GM23338 (cell line): ENCODE data around the gene NETO2. TPM values are rescaled to one million over a fixed set of nuclear protein-coding genes. Genes with fewer than 3 reads are reported as not detected.

Experiments used
- ATAC-seq: fragments of 200-7000 bp; cut with Tn5 transposase; 3 replicates; pipeline ENCODE4 v1.9.1; 2020
- DNase-seq: peaks from one replicate; pipeline ENCODE4 v3.0.0-alpha.2; 2015; ENCODE audit warnings: low spot score
- H2AFZ ChIP-seq: fragments of 200-600 bp; sonication (generic); 2 replicates; pipeline ENCODE4 v1.8.0; 2016; ENCODE audit warnings: antibody characterized with exemption, mild to moderate bottlenecking, moderate library complexity
- H3F3A ChIP-seq: fragments of 200-600 bp; sonication (generic); replicated peaks from 2 replicates; pipeline ENCODE4 v1.8.0; 2017; ENCODE audit warnings: antibody characterized with exemption, mixed run types, low read depth
- H3K27ac ChIP-seq: fragments of 200-600 bp; sonication (generic); 2 replicates; pipeline ENCODE4 v1.6.1; 2016; ENCODE audit warnings: low read depth
- H3K27me3 ChIP-seq: fragments of 200-600 bp; sonication (generic); 2 replicates; pipeline ENCODE4 v1.8.0; 2016; ENCODE audit warnings: mild to moderate bottlenecking, mixed run types, moderate library complexity; ENCODE audit not compliant: insufficient read depth
- H3K36me3 ChIP-seq: fragments of 200-600 bp; sonication (generic); 2 replicates; pipeline ENCODE4 v1.8.0; 2016; ENCODE audit warnings: mild to moderate bottlenecking; ENCODE audit not compliant: insufficient read depth
- H3K4me1 ChIP-seq: fragments of 200-600 bp; sonication (generic); 2 replicates; pipeline ENCODE4 v1.8.0; 2016; ENCODE audit warnings: mild to moderate bottlenecking, moderate library complexity; ENCODE audit not compliant: insufficient read depth
- H3K4me2 ChIP-seq: fragments of 200-600 bp; sonication (generic); 2 replicates; pipeline ENCODE4 v1.7.1; 2017; ENCODE audit warnings: mixed run types
- H3K4me3 ChIP-seq: fragments of 200-600 bp; sonication (generic); 2 replicates; pipeline ENCODE4 v1.6.1; 2016; ENCODE audit warnings: mixed run types
- H3K79me2 ChIP-seq: fragments of 200-600 bp; sonication (generic); replicated peaks from 2 replicates; pipeline ENCODE4 v1.8.0; 2017; ENCODE audit warnings: mild to moderate bottlenecking; ENCODE audit not compliant: insufficient read depth
- H3K9me2 ChIP-seq: fragments of 200-600 bp; sonication (generic); 2 replicates; pipeline ENCODE4 v1.8.0; 2017; ENCODE audit not compliant: insufficient read depth
- H4K20me1 ChIP-seq: fragments of 200-600 bp; sonication (generic); replicated peaks from 2 replicates; pipeline ENCODE4 v1.8.0; 2017; ENCODE audit warnings: mild to moderate bottlenecking; ENCODE audit not compliant: insufficient read depth
- H3K27ac Mint-ChIP-seq: 2 replicates; pipeline ENCODE4 v1.8.0; 2020; ENCODE audit warnings: inconsistent platforms, mild to moderate bottlenecking, moderate library complexity, mixed read lengths
- H3K27me3 Mint-ChIP-seq: 3 replicates; pipeline ENCODE4 v1.8.0; 2022; ENCODE audit warnings: low read depth, mild to moderate bottlenecking, moderate library complexity, mixed read lengths, inconsistent platforms; ENCODE audit not compliant: insufficient read depth, poor library complexity
- H3K36me3 Mint-ChIP-seq: 3 replicates; pipeline ENCODE4 v1.8.0; 2021; ENCODE audit warnings: low read depth, mild to moderate bottlenecking, inconsistent platforms, moderate library complexity, mixed read lengths
- H3K4me1 Mint-ChIP-seq: 3 replicates; pipeline ENCODE4 v1.8.0; 2020; ENCODE audit warnings: mild to moderate bottlenecking, inconsistent platforms, mixed read lengths
- H3K4me3 Mint-ChIP-seq: 3 replicates; pipeline ENCODE4 v1.8.0; 2021; ENCODE audit warnings: moderate library complexity, mild to moderate bottlenecking, inconsistent platforms, mixed read lengths
- H3K9me3 Mint-ChIP-seq: 3 replicates; pipeline ENCODE4 v1.8.0; 2020; ENCODE audit warnings: moderate library complexity, mild to moderate bottlenecking, inconsistent platforms, mixed read lengths
- EZH2 ChIP-seq: fragments of 200-600 bp; sonication (generic); IDR thresholded peaks from one replicate; pipeline ENCODE4 v1.8.0; 2017; ENCODE audit warnings: antibody characterized with exemption, mild to moderate bottlenecking, low read depth; ENCODE audit not compliant: unreplicated experiment
- EZH2phosphoT487 ChIP-seq: fragments of 200-600 bp; sonication (generic); IDR thresholded peaks from one replicate; pipeline ENCODE4 v1.8.1; 2018; ENCODE audit warnings: antibody characterized with exemption; ENCODE audit not compliant: unreplicated experiment
- JUNB ChIP-seq: IDR thresholded peaks from one replicate; pipeline ENCODE4 v1.6.1; 2016; ENCODE audit warnings: antibody characterized with exemption; ENCODE audit not compliant: unreplicated experiment
- POLR2AphosphoS5 ChIP-seq: IDR thresholded peaks from 2 replicates; pipeline ENCODE4 v1.6.1; 2016; ENCODE audit warnings: antibody characterized with exemption, low read depth
- ZNF331 ChIP-seq: fragments of 250-450 bp; sonication (Bioruptor Pico); IDR thresholded peaks from 2 replicates; pipeline ENCODE4 v1.5.0; 2020; ENCODE audit warnings: low read depth, mild to moderate bottlenecking, moderate library complexity
- polyA plus RNA-seq: library from polyadenylated mRNA; unstranded; fragments of >200 nt; fragmentation: Nextera tagmentation; extraction: Ambion mirVana; gene quantifications from 2 replicates; pipeline ENCODE4 v1.2.1, GENCODE V29; 2016
- total RNA-seq: library from RNA; depleted of rRNA; stranded (reverse); fragments of >200 nt; shearing (Covaris generic); gene quantifications from 2 replicates; pipeline ENCODE4 v1.2.3, GENCODE V29; 2014
- TF ChIP-seq, protein P1 (sequence below): fragments of 250-450 bp; sonication (Bioruptor Pico); IDR thresholded peaks from 2 replicates; pipeline ENCODE4 v1.5.0; 2020; ENCODE audit warnings: mild to moderate bottlenecking, moderate library complexity
- TF ChIP-seq, protein P2 (sequence below): IDR thresholded peaks from one replicate; pipeline ENCODE4 v1.6.1; 2018; ENCODE audit warnings: antibody characterized with exemption; ENCODE audit not compliant: unreplicated experiment

The NETO2 gene
- total and polyA plus RNA-seq, 2 experiments from 2014 or later, result 6.6 to 10.6 TPM

- TF ChIP-seq, protein P1, sequence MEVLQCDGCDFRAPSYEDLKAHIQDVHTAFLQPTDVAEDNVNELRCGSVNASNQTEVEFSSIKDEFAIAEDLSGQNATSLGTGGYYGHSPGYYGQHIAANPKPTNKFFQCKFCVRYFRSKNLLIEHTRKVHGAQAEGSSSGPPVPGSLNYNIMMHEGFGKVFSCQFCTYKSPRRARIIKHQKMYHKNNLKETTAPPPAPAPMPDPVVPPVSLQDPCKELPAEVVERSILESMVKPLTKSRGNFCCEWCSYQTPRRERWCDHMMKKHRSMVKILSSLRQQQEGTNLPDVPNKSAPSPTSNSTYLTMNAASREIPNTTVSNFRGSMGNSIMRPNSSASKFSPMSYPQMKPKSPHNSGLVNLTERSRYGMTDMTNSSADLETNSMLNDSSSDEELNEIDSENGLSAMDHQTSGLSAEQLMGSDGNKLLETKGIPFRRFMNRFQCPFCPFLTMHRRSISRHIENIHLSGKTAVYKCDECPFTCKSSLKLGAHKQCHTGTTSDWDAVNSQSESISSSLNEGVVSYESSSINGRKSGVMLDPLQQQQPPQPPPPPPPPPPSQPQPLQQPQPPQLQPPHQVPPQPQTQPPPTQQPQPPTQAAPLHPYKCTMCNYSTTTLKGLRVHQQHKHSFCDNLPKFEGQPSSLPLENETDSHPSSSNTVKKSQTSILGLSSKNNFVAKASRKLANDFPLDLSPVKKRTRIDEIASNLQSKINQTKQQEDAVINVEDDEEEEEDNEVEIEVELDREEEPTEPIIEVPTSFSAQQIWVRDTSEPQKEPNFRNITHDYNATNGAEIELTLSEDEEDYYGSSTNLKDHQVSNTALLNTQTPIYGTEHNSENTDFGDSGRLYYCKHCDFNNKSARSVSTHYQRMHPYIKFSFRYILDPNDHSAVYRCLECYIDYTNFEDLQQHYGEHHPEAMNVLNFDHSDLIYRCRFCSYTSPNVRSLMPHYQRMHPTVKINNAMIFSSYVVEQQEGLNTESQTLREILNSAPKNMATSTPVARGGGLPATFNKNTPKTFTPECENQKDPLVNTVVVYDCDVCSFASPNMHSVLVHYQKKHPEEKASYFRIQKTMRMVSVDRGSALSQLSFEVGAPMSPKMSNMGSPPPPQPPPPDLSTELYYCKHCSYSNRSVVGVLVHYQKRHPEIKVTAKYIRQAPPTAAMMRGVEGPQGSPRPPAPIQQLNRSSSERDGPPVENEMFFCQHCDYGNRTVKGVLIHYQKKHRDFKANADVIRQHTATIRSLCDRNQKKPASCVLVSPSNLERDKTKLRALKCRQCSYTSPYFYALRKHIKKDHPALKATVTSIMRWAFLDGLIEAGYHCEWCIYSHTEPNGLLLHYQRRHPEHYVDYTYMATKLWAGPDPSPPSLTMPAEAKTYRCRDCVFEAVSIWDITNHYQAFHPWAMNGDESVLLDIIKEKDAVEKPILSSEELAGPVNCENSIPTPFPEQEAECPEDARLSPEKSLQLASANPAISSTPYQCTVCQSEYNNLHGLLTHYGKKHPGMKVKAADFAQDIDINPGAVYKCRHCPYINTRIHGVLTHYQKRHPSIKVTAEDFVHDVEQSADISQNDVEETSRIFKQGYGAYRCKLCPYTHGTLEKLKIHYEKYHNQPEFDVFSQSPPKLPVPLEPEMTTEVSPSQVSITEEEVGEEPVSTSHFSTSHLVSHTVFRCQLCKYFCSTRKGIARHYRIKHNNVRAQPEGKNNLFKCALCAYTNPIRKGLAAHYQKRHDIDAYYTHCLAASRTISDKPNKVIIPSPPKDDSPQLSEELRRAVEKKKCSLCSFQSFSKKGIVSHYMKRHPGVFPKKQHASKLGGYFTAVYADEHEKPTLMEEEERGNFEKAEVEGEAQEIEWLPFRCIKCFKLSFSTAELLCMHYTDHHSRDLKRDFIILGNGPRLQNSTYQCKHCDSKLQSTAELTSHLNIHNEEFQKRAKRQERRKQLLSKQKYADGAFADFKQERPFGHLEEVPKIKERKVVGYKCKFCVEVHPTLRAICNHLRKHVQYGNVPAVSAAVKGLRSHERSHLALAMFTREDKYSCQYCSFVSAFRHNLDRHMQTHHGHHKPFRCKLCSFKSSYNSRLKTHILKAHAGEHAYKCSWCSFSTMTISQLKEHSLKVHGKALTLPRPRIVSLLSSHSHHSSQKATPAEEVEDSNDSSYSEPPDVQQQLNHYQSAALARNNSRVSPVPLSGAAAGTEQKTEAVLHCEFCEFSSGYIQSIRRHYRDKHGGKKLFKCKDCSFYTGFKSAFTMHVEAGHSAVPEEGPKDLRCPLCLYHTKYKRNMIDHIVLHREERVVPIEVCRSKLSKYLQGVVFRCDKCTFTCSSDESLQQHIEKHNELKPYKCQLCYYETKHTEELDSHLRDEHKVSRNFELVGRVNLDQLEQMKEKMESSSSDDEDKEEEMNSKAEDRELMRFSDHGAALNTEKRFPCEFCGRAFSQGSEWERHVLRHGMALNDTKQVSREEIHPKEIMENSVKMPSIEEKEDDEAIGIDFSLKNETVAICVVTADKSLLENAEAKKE (CRISPR knock-in tag), result no peak
Measured at GRCh38 chr16:47127541-47127940, 16.2 kb downstream of the NETO2 start (continued).

DNA sequence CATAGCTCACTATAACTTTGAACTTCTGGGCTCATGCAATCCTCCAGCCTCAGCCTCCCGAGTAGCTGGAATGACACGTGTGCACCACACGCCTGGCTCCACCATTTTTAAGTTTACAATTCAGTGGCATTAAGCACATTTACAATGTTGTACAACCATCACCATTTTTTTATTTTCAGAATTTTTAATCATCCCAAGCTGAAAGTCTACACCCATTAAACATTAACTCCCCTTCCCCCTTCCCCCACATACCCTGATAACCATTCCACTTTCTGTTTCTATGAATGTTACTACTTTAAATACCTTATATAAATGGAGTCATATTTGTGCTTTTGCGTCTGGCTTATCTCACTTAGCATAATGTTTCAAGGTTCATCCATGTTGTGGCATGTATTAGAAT, 18.0 kb downstream of the NETO2 start:
- Mint-ChIP-seq H3K4me1 (peaks cover 11% of the 10 kb centered on the region), H3K4me3 (no peak overlapping the region), H3K9me3 (no peaks in the 10 kb centered on the region), H3K27ac (no peak overlapping the region), H3K27me3 (peaks cover 2% of the 10 kb centered on the region), H3K36me3 (no peaks in the 10 kb centered on the region)
- DNase-seq (no peak), ATAC-seq (no peak)
- Histone ChIP-seq H3K9me2 (no peaks in the 10 kb centered on the region), H3K36me3 (no peaks in the 10 kb centered on the region), H3K4me1 (no peaks in the 10 kb centered on the region), H3K27ac (no peak overlapping the region), H2AFZ (no peak overlapping the region), H3K4me3 (no peak overlapping the region), H3K79me2 (0 out of 2 replicates have a peak, but pooled peaks cover 2% of the 10 kb centered on the region), H3F3A (no peaks in the 10 kb centered on the region), H3K4me2 (no peak overlapping the region), H4K20me1 (no peaks in the 10 kb centered on the region), H3K27me3 (no peaks in the 10 kb centered on the region)
- TF ChIP-seq EZH2phosphoT487, result no peak
- TF ChIP-seq, protein P2, sequence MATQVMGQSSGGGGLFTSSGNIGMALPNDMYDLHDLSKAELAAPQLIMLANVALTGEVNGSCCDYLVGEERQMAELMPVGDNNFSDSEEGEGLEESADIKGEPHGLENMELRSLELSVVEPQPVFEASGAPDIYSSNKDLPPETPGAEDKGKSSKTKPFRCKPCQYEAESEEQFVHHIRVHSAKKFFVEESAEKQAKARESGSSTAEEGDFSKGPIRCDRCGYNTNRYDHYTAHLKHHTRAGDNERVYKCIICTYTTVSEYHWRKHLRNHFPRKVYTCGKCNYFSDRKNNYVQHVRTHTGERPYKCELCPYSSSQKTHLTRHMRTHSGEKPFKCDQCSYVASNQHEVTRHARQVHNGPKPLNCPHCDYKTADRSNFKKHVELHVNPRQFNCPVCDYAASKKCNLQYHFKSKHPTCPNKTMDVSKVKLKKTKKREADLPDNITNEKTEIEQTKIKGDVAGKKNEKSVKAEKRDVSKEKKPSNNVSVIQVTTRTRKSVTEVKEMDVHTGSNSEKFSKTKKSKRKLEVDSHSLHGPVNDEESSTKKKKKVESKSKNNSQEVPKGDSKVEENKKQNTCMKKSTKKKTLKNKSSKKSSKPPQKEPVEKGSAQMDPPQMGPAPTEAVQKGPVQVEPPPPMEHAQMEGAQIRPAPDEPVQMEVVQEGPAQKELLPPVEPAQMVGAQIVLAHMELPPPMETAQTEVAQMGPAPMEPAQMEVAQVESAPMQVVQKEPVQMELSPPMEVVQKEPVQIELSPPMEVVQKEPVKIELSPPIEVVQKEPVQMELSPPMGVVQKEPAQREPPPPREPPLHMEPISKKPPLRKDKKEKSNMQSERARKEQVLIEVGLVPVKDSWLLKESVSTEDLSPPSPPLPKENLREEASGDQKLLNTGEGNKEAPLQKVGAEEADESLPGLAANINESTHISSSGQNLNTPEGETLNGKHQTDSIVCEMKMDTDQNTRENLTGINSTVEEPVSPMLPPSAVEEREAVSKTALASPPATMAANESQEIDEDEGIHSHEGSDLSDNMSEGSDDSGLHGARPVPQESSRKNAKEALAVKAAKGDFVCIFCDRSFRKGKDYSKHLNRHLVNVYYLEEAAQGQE, result no peak
- no peak for TF ChIP-seq ZNF331 (CRISPR knock-in tag)
- no peak for TF ChIP-seq EZH2
- no peak for TF ChIP-seq JUNB
- TF ChIP-seq POLR2AphosphoS5, result no peak
